GM12801 (cell line): ENCODE data around the gene SLC44A5.

Source experiments
- TF ChIP-seq, protein P1 (sequence below): IDR thresholded peaks from one replicate; pipeline ENCODE4 v1.5.1; 2011; ENCODE audit warnings: control low read depth; ENCODE audit not compliant: insufficient read length; ENCODE audit errors: extremely low read depth

Gene SLC44A5

DNA sequence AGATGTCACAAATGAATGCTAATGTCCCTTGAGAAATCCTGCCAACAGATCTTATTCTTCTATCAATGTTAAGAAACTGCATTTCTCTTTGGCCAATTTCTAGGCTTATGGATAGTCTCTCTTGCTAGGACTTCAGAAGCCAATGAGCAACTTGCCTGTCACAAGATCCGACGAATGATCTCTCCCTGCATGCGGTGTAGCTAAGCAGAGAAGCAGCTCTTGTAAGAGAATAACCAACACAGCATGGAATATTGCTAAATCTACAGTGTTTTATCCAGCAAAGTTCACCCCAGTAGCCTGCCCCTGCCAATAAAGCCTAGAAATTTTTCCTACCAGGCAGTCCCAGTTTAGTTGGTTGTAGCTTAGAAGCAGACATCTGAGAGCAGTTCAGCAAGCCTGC is 2.1 kb upstream of the SLC44A5 start:
- TF ChIP-seq, protein P1, sequence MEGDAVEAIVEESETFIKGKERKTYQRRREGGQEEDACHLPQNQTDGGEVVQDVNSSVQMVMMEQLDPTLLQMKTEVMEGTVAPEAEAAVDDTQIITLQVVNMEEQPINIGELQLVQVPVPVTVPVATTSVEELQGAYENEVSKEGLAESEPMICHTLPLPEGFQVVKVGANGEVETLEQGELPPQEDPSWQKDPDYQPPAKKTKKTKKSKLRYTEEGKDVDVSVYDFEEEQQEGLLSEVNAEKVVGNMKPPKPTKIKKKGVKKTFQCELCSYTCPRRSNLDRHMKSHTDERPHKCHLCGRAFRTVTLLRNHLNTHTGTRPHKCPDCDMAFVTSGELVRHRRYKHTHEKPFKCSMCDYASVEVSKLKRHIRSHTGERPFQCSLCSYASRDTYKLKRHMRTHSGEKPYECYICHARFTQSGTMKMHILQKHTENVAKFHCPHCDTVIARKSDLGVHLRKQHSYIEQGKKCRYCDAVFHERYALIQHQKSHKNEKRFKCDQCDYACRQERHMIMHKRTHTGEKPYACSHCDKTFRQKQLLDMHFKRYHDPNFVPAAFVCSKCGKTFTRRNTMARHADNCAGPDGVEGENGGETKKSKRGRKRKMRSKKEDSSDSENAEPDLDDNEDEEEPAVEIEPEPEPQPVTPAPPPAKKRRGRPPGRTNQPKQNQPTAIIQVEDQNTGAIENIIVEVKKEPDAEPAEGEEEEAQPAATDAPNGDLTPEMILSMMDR = no peak

DNA sequence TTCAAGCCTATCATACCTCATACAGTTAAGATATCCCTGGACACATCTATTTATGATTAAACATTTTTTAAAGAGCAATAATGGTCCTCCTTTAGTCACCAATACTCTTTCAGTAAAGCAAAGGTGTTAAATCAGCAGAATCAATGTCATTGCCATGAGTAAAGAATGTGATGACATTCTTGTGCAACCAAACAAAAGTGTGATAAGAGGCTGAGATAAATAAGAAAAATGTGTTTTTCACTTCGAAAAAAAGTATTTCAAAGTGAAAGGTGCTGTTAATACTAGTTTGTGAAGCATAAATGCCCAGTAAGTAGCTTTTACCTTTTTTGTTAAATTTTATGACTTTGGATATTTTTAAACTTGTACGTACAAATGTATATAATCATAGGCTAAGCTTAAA is 8.4 kb downstream of the SLC44A5 start:
- TF ChIP-seq, protein P1 = no peak

DNA sequence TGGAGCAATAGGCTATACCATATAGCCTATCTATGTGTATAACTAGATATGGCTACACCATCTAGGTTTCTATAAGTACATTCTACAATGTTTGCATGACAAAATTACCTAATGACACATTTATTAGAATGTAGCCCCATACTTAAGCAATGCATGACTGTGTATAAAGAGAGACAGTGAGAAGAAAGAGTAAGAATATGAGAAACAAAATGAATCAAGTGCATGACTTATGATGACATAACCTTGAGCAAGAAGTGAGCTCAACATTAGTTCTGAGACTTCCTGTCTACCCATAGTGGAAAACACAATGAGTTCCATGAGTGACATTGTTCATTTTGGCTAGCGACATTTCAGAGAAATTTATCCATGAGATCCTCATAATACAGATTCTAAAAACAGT is 10.1 kb downstream of the SLC44A5 start:
- TF ChIP-seq, protein P1 = no peak

DNA sequence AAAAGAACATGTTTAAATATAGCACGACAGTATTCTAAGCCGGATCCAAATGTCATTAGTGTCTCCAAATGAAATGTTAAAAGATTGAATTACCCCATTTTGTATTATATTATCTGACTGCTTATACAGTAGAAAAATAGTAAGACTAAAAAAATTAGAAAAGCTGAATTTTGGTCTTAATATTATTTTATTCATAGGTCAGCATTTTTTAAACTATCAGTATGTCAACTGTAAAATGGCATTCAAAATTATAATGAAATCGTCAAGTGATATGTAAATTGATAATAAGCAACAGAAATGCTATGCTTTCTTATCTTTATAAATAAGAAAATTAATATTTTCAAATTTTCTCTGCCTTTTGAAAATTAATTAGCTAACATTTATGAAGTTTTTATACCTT is 16.6 kb downstream of the SLC44A5 start:
- TF ChIP-seq, protein P1 = no peak

DNA sequence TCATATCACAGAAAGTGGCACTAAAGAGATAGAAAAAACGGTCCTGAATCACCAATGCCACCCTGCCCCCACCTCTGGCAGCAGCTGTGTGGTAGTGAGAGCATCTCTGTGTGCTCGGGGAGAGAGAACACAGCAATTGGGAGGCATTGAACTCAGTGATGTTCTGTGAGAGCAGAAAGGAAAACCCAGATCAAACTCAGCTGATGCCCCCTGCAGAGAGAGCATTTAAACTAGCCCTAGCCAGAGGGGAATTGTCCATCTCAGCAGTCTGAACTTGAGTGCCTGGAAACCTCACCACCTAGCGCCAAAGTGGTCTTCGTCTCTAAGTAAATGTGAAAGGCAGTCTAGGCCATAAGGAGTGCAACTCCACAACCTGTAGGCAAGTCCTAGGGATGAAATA is 21.3 kb downstream of the SLC44A5 start:
- TF ChIP-seq, protein P1 = no peak

DNA sequence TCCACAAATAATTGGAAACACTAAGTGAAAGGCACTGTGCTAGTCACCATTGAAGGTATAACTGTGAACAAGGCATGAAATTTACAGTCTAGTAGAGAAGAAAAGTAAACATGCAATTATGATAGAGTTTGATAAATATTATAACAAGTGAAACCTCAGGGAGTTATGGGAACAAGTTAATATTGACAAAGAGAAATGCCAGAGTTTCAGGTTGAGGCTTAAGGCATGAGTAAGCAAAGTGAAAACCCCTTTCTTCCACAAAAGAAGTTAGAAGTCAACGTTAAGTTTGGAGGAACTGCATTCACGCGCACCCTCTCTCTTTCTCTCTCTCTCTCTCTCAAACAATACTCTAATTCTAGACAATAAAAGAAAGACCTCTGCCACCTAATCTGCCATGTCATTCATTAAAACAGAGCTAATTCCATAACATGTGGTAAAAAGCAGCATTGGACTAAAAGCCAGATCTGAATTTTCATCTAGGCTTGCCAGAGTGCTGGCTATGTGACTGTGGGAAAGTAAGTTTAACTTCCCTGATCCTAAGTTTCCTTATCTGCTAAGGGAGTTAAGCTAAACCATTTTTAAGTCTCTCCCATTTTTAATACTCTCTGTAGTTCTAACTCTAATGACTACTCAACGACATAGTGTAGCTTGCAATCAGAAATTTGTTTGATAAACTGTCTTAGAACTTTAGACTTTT is 22.0 kb downstream of the SLC44A5 start:
- TF ChIP-seq, protein P1 = no peak

DNA sequence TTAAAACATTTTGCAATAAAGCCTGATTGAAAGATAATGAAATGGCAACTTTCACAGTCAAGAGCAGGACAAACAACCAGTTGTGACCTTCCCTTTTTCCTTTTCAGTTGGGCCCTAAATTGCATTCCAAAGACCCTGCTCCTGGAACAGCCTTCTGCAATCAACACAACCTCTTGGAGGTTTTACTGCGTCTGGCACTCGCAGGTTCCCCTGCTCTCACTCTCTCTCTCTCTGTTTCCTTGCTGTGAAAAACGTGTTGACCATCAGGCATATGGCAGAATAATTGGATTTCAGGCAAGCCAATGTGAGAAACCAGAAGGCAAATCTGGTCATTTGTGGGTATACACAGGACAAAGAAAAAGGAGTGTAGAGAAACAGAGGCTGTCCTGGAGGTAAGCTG is 23.2 kb downstream of the SLC44A5 start:
- TF ChIP-seq, protein P1 = no peak
